NCI-H2196 treated with DMSO at 0.1 percent for 48 hours (cell line): ENCODE results near the gene RPL11.
"Not testable (repeated sequence)": the region's sequence is repeated elsewhere in the genome, so short reads cannot be mapped to it uniquely, and the experiment has no call there.

Source experiments
- DNase-seq: peaks from one replicate; lab custom pipeline; 2025; ENCODE audit not compliant: unreplicated experiment; lab: John Stamatoyannopoulos, UW

RPL11 gene

GRCh38 chr1:23691499-23692307 is at the start of gene RPL11:
Gene RPL11 (plus strand): TSS chr1:23691806. CDS start chr1:23691824, 18 bp downstream.
- peak; percentile 93 for DNase-seq

GRCh38 chr1:23643736-23644554 is 47.7 kb upstream of the RPL11 start:
- peak; percentile 42 for DNase-seq

DNA sequence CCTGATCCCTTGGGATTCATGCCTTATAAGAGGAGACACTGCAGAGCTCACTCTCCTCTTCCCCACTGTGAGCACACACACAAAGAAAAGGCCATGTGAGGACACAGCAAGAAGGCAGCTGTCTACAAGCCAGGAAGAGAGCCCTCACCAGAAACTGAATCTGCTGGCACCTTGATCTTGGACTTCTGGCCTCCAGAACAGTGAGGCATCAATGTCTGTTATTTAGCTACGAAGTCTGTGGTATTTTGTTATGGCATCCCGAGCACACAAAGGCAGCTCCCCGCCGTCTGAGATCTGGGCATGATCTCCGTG is 47.1 kb upstream of the RPL11 start:
- DNase-seq = no peak

- no peak for DNase-seq
Measured at GRCh38 chr1:23645338-23645737, 46.3 kb upstream of the RPL11 start.

- DNase-seq = no peak
Measured at GRCh38 chr1:23646091-23646490, 45.5 kb upstream of the RPL11 start.

DNA sequence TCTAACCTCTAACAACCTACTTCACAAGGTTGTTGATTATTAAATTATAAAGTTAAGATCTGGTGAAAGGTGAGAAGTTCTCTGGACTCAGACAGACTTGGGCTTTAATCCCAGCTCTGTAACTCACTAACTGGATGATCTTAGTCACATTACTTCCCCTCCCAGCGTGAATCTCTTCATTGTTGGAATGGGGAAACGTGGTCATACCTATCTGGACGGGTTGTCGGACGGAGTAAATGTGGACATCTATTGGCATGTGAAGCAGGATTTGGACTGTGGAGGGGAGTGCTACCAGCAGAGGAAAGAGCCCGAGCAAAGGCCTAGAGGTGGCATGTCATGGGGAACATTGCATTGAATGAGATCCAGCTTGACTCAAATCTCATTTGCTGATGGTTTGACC is 45.1 kb upstream of the RPL11 start:
- no peak for DNase-seq

DNA sequence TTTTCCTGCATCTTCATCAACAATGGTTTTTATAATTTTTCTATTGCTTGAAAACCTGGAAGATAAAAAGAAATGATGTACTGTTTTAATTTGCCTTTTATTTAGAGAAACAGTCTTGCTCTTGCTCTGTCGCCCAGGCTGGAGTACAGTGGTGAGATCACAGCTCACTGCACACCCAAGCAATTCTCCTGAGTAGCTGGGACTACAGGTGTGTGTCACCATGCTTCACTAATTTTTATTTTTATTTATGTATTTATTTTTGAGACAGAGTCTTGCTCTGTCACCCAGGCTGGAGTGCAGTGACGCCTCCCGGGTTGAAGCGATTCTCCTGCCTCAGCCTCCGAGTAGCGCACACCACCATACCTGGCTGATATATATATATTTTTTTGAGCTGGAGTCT is 43.0 kb upstream of the RPL11 start:
- DNase-seq = no peak

- not testable (repeated sequence) for DNase-seq
Measured at GRCh38 chr1:23649157-23649556, 42.4 kb upstream of the RPL11 start.

GRCh38 chr1:23650344-23650990 is 41.1 kb upstream of the RPL11 start:
- DNase-seq = no peak

GRCh38 chr1:23651069-23651808 is 40.4 kb upstream of the RPL11 start:
- DNase-seq = peak; percentile 73

GRCh38 chr1:23657659-23658275 is 33.8 kb upstream of the RPL11 start:
- no peak for DNase-seq

GRCh38 chr1:23660671-23661070 is 30.9 kb upstream of the RPL11 start:
- no peak for DNase-seq

GRCh38 chr1:23661887-23662286 is 29.7 kb upstream of the RPL11 start:
- no peak for DNase-seq

- peak; percentile 37 for DNase-seq
Measured at GRCh38 chr1:23664837-23665795, 26.5 kb upstream of the RPL11 start.

DNA sequence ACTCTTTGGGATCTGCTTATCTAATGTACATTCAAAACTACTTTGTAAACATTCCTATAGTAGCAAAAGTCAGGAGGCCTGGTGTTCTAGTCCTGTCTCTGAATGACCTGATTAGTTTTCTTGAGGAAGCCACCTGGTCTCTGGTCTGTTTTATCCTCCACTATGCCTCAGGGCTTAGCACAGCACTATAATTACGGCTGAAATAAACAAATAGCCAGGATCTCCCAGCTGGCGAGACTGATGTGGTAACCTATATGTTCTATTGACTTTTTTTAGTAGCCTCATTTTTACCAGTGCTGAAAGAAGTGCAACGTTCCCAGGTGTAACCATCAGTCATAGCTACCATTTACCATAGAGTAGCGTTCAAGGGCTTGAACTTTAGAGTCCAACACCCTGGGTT is 24.2 kb upstream of the RPL11 start:
- DNase-seq = no peak

DNA sequence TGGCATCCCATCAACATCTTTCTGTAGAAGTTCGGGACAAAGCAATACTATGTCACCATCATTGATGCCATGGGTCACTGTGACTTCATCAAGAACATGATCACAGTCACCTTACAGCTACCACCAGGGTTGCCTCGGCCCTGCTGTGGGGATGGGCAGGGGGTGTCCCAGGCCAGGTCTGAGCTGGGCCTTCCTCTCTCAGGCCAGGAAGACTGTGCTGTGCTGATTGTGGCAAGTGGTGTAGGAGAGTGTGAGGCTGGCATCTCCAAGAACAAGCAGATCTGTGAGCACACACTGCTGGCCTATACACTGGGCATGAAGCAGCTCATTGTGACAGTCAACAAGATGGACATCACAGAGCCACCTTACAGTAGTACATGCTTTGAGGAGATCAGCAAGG is 20.9 kb upstream of the RPL11 start:
- no peak for DNase-seq

DNA sequence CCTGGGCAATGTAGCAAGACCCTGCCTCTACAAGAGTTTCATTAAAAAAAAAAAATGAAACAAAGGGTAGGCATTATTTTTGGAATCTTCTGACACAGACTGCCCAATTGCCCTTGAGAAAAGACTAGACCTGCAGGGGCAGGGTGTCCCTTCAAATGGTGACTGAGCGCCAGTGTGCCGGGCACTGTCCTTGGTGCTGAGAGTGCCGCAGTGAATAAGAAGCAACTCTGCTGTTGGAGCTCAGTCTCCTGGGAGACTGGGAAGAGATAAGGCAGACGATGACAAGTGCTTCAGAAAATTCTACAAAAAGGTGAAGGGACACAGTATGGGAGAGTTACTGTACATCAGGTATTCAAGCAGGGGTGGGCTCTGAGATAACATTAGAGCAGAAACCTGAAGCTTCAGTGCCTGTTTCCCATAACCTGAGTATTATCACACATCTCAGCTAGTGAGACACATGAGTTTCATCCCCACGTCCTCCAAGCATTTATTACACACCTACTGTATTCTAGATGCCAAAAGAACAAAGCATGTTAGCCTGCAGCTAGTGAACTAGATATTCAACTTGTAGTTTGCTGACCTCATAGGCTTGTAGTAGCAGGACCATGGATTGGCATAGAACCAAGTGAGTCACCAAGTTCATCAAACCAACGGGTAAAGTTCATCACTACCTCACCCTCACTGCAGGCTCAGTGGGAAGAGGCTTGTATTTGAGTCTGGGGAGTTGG is 18.4 kb upstream of the RPL11 start:
- peak; percentile 47 for DNase-seq

DNA sequence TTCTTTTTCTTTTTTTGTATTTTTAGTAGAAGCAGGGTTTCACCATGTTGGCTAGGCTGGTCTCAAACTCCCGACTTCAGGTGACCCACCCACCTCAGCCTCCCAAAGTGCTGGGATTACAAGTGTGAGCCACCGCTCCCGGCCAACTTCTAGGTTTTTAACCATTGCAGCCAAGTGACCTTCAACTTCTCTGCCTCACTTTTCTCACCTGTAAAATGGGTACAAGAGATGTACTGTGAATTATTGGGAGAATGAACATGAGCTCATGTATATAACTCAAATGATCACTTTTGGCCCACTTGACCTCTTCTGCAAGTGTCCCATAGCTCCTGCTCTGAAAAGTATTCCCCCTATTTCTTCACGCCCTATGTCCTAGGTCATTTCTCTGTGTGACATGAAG is 11.8 kb upstream of the RPL11 start:
- no peak for DNase-seq

- no peak for DNase-seq
Measured at GRCh38 chr1:23682946-23683345, 8.7 kb upstream of the RPL11 start.
